ENCODE data around the gene MFNG. TPM values are rescaled to one million over a fixed set of nuclear protein-coding genes. Genes with fewer than 3 reads are reported as not detected.

MFNG gene
- total RNA-seq, 6 donors from 2014 or later = 14.0 to 74.0 (median 45.9) TPM

- DNase-seq (no peak), ATAC-seq (ENCODE audit: low FRiP score in 2 of 2) (peak; percentile 31 to 89)
- WGBS, 2 donors = 40 to 54% methylated on average over 8 to 9 of the region's 10 CpGs
- Histone ChIP-seq H3K4me3 (no peak overlapping the region), H3K36me3 (no peaks in the 10 kb centered on the region), H3K4me1 (peaks cover 4 to 11% (median 8%) of the 10 kb centered on the region in 4 donors), H3K27me3 (no peaks in the 10 kb centered on the region), H3K27ac (no peak overlapping the region), H3K9me3 (no peaks in the 10 kb centered on the region)
- TF ChIP-seq CTCF (IDR thresholded peaks at IDR 0.05) (no peak), EP300 (IDR thresholded peaks at IDR 0.05) (no peak), POLR2AphosphoS5 (IDR thresholded peaks at IDR 0.05) (no peak), POLR2A (IDR thresholded peaks at IDR 0.05) (no peak)
Measured at GRCh38 chr22:37525073-37525745, 39.0 kb upstream of the MFNG start.

- Histone ChIP-seq H3K4me3 (no peak overlapping the region), H3K27me3 (peaks cover 0 to 14% (median 3%) of the 10 kb centered on the region in 4 donors), H3K36me3 (no peaks in the 10 kb centered on the region), H3K4me1 (peaks cover 14 to 29% (median 21%) of the 10 kb centered on the region in 4 donors), H3K27ac (no peak overlapping the region), H3K9me3 (no peaks in the 10 kb centered on the region)
- ATAC-seq (ENCODE audit: low FRiP score in 2 of 2) (no peak), DNase-seq (no peak)
- TF ChIP-seq POLR2AphosphoS5 (IDR thresholded peaks at IDR 0.05) = no peak
- TF ChIP-seq EP300 (IDR thresholded peaks at IDR 0.05) = no peak
- 85 to 96% methylated on average over 6 of the region's 6 CpGs for WGBS, 2 donors
Measured at GRCh38 chr22:37522482-37522881, 36.3 kb upstream of the MFNG start.

- Histone ChIP-seq H3K27ac (no peak overlapping the region), H3K36me3 (no peaks in the 10 kb centered on the region)
- no peak for DNase-seq
Measured at GRCh38 chr22:37521236-37521739, 35.1 kb upstream of the MFNG start.

GRCh38 chr22:37520776-37521191, 34.6 kb upstream of the MFNG start:
- Histone ChIP-seq H3K36me3 (peaks cover 0 to 4% (median 0%) of the 10 kb centered on the region in 4 donors), H3K27ac (no peak overlapping the region), H3K4me3 (no peak overlapping the region), H3K4me1 (peaks cover 14 to 29% (median 21%) of the 10 kb centered on the region in 4 donors), H3K27me3 (peaks cover 0 to 14% (median 3%) of the 10 kb centered on the region in 4 donors), H3K9me3 (no peaks in the 10 kb centered on the region)
- WGBS, 2 donors = 57 to 65% methylated on average over 10 of the region's 10 CpGs
- DNase-seq (no peak), ATAC-seq (ENCODE audit: low FRiP score in 2 of 2) (no peak)
- TF ChIP-seq POLR2AphosphoS5 (IDR thresholded peaks at IDR 0.05) = no peak
- no peak for TF ChIP-seq CTCF (IDR thresholded peaks at IDR 0.05)
- no peak for TF ChIP-seq EP300 (IDR thresholded peaks at IDR 0.05)
- TF ChIP-seq POLR2A (IDR thresholded peaks at IDR 0.05) = no peak

More at GRCh38 chr22:37521236-37521739, 35.1 kb upstream of the MFNG start:
- H3K27me3 ChIP-seq = peaks cover 0 to 14% (median 3%) of the 10 kb centered on the region in 4 donors
- H3K9me3 ChIP-seq = no peaks in the 10 kb centered on the region
- ATAC-seq (ENCODE audit: low FRiP score in 2 of 2) = no peak
- WGBS, 2 donors = 52 to 56% methylated on average over 13 to 14 of the region's 14 CpGs
- H3K4me3 ChIP-seq = no peak overlapping the region
- TF ChIP-seq EP300 (IDR thresholded peaks at IDR 0.05) = no peak
- TF ChIP-seq POLR2AphosphoS5 (IDR thresholded peaks at IDR 0.05) = no peak
- no peak for TF ChIP-seq CTCF (IDR thresholded peaks at IDR 0.05)
- TF ChIP-seq POLR2A (IDR thresholded peaks at IDR 0.05) = no peak
- peaks cover 14 to 29% (median 21%) of the 10 kb centered on the region in 4 donors for H3K4me1 ChIP-seq

GRCh38 chr22:37519268-37520195, 33.3 kb upstream of the MFNG start, which contains the start of gene CARD10:
CARD10 (minus strand) TSS chr22:37519415; CDS start chr22:37519200, 215 bp downstream.
- H3K27ac ChIP-seq = peak within 1 kb of the TSS; percentile 62 to 81 (median 72)
- H3K4me1 ChIP-seq = peaks cover 10 to 22% (median 18%) of the 10 kb centered on the region in 4 donors
- peaks cover 0 to 14% (median 3%) of the 10 kb centered on the region in 4 donors for H3K27me3 ChIP-seq
- peak within 1 kb of the TSS; percentile 60 to 79 (median 72) for H3K4me3 ChIP-seq
- peaks cover 0 to 4% (median 0%) of the 10 kb centered on the region in 4 donors for H3K36me3 ChIP-seq
- 14 to 52% methylated on average over 7 to 39 of the region's 99 CpGs for WGBS, 2 donors
- TF ChIP-seq POLR2AphosphoS5 (IDR thresholded peaks at IDR 0.05) (no peak), POLR2A (IDR thresholded peaks at IDR 0.05) (peak in 1 of 4 donors; percentile 14), CTCF (IDR thresholded peaks at IDR 0.05) (no peak), EP300 (IDR thresholded peaks at IDR 0.05) (no peak)
- no peaks in the 10 kb centered on the region for H3K9me3 ChIP-seq
- DNase-seq (peak in 1 of 2 donors; percentile 89), ATAC-seq (ENCODE audit: low FRiP score in 2 of 2) (peak in 1 of 2 donors; percentile 75)

Data from upper lobe of left lung (tissue), 6 donors.